Measurements from ENCODE around the gene SNX33.

- no peak for TF ChIP-seq JUND (CRISPR knock-in tag; IDR thresholded peaks at IDR 0.05)
- no peak for TF ChIP-seq RAD51 (IDR thresholded peaks at IDR 0.05; ENCODE audit: borderline replicate concordance)
- no peak for TF ChIP-seq POLR2AphosphoS5 (IDR thresholded peaks at IDR 0.05; ENCODE audit: low read depth, low read length)
- TF ChIP-seq, protein P1, sequence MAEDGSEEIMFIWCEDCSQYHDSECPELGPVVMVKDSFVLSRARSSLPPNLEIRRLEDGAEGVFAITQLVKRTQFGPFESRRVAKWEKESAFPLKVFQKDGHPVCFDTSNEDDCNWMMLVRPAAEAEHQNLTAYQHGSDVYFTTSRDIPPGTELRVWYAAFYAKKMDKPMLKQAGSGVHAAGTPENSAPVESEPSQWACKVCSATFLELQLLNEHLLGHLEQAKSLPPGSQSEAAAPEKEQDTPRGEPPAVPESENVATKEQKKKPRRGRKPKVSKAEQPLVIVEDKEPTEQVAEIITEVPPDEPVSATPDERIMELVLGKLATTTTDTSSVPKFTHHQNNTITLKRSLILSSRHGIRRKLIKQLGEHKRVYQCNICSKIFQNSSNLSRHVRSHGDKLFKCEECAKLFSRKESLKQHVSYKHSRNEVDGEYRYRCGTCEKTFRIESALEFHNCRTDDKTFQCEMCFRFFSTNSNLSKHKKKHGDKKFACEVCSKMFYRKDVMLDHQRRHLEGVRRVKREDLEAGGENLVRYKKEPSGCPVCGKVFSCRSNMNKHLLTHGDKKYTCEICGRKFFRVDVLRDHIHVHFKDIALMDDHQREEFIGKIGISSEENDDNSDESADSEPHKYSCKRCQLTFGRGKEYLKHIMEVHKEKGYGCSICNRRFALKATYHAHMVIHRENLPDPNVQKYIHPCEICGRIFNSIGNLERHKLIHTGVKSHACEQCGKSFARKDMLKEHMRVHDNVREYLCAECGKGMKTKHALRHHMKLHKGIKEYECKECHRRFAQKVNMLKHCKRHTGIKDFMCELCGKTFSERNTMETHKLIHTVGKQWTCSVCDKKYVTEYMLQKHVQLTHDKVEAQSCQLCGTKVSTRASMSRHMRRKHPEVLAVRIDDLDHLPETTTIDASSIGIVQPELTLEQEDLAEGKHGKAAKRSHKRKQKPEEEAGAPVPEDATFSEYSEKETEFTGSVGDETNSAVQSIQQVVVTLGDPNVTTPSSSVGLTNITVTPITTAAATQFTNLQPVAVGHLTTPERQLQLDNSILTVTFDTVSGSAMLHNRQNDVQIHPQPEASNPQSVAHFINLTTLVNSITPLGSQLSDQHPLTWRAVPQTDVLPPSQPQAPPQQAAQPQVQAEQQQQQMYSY (CRISPR knock-in tag; IDR thresholded peaks at IDR 0.05), result no peak
Observed at GRCh38 chr15:75659928-75660645, 12.4 kb downstream of the SNX33 start.
